ENCODE measurements around the gene TRDN. TPM values are rescaled to one million over a fixed set of nuclear protein-coding genes. Genes with fewer than 3 reads are reported as not detected.
"Not testable (repeated sequence)": the region's sequence is repeated elsewhere in the genome, so short reads cannot be mapped to it uniquely, and the experiment has no call there.

TRDN gene
- total RNA-seq, 1 experiment from 2014 or later, result not detected

DNA sequence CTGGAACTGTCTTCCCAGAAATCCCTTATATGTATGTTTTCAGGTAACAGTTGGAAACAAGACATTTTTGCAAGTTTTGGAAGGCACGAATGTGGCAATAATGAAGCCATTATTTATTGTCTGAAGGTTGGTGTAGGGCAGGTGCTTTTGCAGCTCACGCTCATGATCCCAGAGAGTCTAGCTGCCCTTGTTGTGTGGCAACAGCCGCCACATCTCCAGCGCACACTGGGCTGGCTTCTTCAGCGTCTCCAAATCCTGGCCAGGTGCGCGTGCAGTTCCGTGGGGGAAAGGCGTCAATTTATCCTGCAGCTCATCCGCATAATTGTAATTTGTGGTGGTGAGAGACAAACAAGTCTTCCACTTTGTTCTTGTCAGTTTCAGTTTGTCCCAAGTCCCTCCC is 71.2 kb downstream of the TRDN start:
- DNase-seq (ENCODE audit: low spot score), result no peak

DNA sequence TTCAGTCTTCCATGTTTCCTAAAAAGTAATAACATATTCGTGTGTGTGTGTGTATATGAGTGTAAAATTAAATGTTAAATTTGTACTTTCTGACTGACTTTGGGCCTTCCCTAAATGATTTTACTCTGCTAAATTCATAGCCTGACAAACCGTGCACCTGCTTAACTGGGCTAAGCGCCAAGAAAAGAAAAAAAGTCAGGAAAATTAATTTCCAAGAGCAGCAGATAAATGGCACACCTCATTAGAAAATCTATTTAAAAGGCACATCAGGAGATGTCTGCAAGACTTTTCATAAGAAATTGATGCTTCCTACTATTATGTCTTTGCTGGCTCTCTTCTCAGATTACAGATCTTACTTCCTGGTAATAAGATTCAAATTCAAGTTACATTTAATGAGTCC is 72.4 kb downstream of the TRDN start:
- no peak for DNase-seq (ENCODE audit: low spot score)

DNA sequence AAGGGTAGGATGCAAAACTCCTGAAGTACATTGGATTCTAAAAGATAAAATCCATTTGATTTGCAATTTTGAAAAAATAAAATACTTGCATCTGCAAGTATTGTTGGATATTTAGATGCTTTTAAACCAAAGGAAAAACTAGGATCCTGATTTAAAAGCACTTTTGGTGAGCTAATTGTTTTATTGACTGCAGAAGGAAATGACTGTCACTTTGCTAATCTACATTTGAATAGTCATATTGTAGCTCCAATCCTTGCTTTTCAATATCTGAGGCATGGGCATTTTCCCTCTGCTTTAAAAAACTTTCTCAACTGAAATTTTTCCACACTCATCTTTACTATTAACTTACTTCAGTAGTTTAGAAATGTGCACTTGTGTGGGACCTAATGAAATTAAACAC is 74.1 kb downstream of the TRDN start:
- DNase-seq (ENCODE audit: low spot score), result no peak

DNA sequence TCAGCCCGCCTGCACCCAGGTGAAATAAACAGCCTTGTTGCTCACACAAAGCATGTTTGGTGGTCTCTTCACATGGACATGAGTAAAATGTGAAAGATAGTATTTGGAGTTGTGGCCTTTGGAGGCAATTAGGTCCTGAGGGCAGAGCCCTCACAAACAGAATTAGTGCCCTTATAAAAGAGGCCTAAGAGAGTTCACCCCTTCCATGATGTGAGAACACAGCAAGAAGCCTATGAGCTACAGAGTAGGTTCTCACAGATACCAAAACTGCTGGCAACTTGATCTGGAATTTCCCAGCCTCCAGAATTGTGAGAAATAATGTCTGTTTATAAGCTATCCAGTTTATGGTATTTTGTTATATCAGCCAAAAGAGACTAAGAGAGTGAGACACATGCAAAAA is 74.5 kb downstream of the TRDN start:
- no peak for DNase-seq (ENCODE audit: low spot score)

DNA sequence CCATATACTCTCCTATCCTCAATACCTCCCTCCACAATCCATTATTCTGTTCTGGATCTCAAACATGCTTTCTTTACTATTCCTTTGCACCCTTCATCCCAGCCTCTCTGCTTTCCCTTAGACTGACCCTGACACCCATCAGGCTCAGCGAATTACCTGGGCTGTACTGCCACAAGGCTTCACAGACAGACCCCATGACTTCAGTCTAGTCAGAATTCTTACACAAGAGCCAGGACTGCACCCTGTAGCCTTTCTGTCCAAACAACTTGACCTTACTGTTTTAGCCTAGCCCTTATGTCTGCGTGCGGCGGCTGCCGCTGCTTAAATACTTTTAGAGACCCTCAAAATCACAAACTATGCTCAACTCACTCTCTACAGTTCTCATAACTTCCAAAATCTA is 76.9 kb downstream of the TRDN start:
- not testable (repeated sequence) for DNase-seq (ENCODE audit: low spot score)

DNA sequence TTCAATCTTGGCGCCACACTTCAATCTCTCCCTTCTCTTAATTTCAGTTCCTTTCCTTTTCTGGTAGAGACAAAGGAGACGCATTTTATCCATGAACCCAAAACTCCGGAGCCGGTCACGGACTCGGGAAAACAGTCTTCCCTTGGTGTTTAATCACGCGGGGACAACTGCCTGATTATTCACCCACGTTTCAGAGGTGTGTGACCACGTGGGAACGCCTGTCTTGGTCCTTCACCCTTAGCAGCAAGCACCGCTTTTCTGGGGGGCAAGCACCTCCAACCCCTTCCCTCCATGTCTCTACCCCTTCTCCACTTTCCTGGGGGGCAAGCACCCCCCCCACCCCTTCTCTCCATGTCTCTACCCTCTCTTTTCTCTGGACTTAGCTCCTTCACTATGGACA is 79.3 kb downstream of the TRDN start:
- DNase-seq (ENCODE audit: low spot score), result not testable (repeated sequence)

DNA sequence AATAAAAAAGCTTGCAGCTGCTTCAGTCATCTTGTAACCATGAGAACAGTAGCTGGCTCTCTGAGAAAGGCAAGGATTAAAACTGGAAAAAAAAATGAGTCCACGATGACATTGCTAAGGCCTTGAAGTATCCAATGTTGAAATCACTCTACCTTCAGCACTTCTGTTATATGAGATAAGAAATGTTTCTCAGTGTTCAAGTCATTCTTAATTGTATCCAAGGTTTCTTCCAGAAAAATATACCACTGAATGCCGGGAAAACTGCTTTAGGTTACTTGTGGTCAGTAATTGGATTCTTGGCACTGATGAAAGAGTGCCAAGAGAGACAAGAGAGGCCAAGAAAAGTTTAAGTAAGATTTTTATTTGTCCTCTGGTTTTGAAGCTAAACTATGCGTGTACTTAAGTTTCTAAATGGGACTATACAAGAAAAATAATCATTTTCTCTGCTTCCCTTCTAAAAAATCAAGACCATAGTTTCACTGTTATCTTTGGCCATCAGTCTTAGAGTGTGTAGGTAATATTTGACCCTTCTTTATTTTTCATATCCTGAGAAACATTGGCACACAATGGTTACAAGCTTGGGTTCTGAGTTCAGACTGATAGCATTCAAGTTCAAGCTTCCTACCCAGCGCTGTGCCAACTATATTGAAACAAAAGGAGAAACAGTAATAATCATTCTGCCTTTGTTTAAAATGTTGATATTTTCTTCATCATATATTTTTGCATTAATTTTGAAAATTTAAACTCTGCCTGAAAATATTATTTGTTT is 84.6 kb downstream of the TRDN start:
- no peak for DNase-seq (ENCODE audit: low spot score)

DNA sequence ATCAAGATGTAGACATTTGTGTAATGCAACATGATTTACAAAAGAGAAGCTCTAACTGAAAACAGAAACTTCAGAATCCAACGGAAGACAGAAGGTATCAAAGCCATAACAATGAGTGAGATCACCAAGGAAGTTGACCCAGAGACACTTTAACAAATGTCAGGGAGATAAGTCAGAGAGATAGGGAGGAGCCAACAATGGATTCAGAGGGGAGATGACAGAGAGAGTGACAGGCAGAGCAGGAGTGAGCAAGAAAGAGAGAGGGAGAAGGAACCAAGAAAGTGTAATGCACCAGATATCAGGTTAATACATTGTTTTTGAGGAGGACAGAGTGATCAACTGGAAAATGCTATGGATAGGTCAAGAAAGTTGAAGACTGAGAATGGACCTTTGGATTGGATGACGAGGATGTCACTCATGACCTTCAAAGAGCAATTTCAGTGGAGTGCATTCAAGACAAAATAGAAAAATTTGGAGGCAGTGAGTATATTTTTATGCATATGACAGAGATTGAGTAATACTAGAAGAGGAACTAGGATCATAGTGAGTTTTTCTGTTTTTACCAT is 86.6 kb downstream of the TRDN start:
- DNase-seq (ENCODE audit: low spot score), result no peak

DNA sequence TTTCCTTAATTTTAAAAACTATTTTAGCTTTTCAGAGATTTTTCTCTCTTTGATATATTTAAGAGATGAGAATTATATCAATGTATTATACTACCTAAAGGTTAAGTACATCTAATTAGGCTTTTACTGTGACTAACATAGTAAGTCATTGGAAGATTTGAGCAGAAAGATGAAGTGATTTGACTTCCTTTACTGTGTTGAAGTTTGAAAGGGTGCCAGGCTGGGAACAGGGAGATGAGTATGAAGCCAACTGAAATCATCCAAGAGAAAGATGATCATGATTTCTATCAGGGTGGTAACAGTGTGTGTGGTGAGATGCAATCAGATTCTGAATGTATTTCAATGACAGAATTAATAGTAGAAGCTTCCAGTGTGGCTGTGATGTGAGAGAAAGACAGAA is 87.3 kb downstream of the TRDN start:
- no peak for DNase-seq (ENCODE audit: low spot score)

DNA sequence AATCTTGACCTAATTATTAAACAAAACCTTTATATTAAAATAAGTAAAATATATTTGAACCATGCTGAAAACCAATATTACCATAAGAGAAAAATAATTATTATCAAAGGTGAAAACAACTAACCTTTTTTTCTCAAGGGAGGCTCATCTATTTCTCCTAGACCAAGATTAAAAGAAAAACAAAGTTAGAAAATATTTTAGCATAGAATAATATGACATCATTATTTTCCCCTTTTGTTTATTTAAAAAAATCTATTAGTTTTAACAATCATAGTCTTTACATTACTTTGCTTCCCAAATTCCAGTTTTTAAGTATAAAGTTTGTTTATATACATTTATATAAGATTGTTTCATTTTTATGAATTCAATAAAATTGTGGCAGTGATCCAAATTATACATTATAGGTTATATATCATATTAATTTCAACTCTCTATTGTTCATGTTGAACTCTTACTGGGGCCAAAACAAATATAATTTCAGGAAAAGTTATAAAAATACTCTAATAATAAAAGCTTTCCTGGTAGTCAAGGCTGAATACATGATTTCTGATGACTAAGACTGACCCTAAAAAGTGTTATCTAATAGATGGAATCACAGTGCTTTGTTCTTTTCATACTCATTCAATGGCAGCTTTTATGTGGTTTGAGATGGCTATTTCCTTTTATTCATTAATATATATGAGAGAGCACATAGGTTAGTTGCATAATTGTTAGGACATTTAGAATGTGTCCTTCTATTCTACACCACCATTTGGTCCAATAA is 89.4 kb downstream of the TRDN start:
- DNase-seq (ENCODE audit: low spot score), result no peak

DNA sequence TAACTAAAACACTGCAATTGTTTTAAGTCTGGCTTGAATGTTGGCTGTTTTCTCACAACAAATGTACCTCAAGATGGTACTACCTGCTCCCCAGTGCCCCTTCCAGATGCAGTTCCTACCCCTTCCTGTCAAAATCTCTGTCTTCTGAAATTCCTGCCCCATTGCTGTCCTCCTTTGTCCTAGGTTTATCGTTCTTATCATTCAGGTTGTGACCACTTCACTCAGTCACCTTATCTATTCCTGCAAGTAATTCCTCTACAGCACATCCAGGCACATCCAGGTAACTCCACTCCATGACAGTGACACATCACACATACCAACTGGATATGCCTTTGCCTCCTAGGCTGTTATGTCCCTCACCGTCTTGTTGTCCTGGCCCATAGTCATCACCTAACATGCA is 90.2 kb downstream of the TRDN start:
- DNase-seq (ENCODE audit: low spot score), result no peak

DNA sequence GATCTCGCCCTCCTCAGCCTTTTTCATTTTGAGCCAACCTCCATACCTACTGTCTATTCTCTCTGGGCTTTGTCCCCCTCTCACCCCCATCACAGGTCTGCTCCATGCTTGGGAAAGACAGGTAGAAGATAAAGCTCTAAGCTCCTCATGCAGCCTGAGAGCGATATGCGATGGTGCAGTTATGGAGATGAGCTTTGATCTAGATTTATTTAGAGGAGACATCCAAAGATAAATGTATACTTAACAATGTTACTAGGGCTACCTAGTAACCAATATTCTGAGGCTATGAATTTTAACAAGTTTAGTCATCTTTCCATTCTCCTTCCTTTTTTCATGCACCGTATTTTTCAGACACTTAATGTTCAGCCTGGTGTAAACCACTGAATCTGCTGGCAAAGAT is 95.3 kb downstream of the TRDN start:
- DNase-seq (ENCODE audit: low spot score), result no peak

DNA sequence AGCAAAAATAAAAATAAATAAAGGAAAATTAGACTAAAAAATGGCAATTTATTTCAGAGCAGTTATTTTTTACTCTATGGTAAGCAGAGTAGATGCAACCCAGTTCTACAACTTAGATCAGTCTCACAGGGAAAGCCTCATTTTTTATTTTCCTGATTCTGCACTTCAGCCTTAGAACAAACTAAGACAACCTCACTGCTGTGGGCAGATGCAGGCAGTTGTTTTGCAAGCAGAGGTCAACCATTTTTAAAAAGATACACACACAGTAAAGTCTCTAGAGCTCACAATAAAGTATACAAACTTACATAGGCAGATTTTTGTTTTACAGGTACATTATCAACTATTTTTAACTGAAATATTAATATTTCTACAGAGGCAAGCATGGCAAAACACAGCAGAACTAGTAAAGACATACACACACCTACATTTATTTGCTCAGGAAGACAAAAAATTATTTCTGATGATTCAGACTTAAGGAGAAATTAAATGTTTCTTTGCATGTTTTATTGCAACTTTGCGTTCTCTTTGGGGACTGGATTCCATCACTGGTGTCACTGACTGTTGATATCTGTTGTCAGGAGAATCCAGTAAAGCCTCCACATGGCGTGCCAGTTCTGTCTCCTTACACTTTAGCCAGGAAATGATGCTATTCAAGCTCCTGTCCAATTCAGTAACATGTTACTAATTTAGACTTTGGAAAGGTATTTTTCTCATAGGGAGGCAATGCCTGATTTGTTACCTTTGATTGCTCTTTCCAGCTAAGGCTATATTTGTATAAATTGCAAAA is 102.7 kb downstream of the TRDN start:
- DNase-seq (ENCODE audit: low spot score), result no peak

DNA sequence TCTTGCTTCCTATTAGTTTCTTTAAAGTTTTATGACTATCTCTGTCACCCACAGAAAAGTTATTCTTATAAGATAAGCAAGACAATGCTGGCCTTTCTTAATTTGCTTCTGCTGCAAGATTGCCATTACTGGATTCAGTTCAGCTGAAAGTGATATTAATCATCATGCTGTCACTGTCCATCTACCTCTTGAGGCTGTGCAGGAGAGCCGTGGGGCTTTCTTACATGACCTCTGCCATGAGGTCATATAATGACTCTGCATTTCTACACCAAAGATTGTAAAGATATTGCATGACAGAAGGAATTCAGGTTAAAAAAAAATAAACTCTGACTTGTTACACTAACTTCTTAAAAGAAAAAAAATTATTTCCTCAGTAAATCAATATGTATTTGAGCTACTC is 106.9 kb downstream of the TRDN start:
- no peak for DNase-seq (ENCODE audit: low spot score)

DNA sequence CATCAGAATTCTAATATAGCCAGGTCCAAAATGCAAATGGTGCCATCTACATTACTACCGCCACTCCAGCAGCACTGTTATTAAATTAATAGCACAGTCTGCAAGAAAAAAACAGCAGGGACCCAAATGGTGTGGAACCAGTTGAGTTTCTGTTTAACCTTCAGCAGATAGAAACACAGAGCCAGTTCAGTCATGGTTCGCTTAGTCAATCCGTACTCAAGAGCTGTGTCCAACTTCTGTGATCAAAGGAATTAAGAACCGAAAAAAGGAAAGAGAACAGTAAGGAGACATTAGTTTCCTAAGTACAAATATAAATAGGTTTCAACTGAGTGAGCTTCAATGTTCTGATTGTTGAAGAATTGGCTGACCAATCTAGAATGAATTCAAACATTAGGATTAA is 107.7 kb downstream of the TRDN start:
- no peak for DNase-seq (ENCODE audit: low spot score)

DNA sequence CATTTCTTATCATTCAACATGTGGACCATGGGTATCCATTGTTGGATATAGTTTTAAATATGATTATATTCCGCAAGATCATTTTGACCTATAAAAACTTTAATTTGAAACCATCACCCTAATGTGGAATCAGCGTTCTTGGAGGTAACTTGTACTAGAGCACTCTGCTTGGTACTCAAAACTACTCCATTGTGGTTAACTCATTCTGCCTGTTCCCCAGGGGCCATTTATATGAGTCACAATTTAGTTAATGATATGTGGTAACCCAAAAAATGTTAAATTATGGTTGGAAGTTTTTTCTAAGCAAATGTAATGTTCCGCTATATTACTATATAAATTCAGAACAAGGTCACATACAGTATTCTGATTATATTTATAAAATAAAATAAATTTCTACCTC is 109.3 kb downstream of the TRDN start:
- DNase-seq (ENCODE audit: low spot score), result no peak

DNA sequence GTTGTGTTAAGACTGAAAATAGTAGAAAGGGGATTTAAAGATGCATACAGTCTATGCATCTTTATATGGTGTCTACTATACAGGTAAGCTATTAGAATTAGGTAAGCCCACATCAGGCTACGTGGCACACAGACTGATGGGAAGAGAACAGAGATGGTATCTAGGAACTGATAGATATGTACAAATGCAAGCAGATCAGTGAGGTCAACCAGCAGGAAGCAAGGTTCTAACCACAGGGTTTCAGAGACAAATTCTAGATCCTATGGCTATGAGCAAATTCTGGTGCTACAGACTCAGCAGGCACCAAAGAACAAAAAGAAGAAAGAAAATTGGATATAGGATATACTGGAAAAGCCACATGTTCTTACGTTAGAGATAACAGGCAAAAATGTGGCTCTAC is 110.6 kb downstream of the TRDN start:
- no peak for DNase-seq (ENCODE audit: low spot score)

DNA sequence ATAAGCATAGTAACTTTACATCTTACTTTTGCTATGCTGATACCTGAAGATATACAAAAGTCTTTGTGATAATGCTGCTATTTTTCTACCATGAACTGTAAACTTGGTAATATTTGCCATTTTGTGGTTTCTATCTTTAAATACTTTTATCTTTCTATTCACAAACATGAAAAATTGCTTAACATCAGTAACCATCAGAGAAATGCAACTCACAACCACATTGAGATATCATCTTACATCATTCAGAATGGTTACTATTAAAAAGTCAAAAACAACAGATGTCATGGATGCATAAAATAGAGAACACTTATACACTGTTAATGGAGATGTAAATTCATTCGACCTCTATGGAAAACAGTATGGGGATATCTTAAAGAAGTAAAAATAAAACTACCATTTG is 112.0 kb downstream of the TRDN start:
- no peak for DNase-seq (ENCODE audit: low spot score)

DNA sequence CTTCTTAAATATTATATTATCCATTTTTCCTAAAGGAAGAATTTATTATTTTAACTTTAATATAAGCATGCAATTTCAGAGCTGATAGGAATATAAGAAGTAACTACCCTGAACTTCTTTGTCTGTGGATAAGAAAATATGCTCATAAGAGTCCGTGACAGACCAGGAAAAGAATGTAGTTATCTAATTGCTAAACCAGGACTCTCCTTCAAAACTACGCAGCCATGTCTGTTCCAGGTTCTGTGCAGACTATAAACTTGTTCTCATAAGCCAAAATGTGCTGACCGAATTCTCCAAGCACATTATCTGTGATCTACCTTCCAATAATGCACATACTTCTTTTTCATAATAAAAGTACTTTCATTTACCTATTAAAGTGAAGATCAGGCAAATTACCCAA is 116.5 kb downstream of the TRDN start:
- DNase-seq (ENCODE audit: low spot score), result no peak

DNA sequence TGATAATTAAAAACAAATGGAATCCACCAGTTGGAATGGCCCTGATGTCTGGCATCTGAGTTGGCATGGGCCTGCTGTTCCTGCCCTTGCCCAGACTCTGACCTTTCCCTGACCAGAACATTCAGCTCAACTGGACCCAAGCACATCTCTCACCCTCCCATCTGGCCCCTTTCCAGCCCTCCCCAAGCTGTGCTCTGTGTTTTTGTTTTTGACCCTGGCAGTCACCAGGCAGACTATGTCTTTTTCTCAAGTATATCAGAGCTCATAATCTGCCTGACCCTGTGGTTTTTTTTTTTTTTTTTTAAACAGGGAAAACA is 117.6 kb downstream of the TRDN start:
- DNase-seq (ENCODE audit: low spot score), result no peak

DNA sequence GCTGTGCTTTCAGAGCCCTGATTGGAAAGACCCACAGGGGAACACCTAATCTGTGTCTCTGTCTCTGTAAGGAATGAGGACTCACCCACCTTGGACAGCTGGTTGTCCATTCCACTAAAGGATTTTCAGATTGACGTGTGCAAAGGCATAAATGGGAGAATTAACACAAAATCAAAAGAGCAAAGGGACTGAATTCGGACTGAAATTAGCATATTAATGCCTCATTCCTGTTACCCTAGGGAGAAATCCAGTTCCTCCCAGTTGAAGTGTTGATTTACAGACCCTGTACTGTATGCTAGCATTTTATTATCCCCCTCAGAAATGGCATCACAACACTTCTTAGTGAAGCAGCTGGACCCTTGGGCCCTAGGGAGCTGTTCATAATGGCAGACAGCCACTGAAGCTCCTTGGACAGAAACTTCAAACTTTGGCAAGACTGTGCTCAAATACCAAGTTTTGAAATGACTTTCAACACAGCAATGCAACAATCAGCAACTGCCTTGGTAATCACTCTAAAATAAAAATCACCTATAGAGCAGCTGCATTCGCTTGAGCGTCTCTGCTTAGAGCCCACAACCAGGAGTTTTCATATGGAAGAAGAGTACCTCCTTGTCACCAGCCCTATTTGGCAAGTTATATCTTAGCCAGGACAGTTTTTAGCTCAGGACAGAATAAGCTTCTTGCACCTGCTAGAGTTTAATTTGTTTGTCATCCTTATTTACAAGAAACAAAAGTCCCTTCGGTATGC is 118.1 kb downstream of the TRDN start:
- no peak for DNase-seq (ENCODE audit: low spot score)

DNA sequence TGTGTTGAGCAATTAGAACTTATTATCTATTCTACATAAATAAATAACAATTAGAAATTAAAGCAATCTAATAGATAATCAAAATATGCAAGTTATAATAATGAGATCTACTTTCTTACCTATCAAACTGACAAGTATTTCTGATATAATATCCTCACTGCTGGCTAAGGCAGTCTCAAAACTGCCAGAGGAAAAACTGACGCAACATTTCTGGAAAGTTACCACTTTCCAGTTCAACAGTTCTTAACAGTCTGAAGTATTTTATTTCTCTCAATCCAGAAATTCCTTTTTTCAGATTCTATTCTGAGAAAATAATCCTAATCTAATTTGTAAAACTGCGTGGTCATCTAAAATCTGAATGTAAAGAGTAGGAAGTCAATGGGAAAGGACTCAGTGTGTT is 121.0 kb downstream of the TRDN start:
- DNase-seq (ENCODE audit: low spot score), result no peak
